A673 (cell line): Measurements from ENCODE around the gene NFKBIZ. TPM values are rescaled to one million over a fixed set of nuclear protein-coding genes. Genes with fewer than 3 reads are reported as not detected.

Experiments used
- BruUV-seq: library from RNA; stranded (reverse); fragments of 400-500 nt; replicated peaks from 2 replicates; lab custom pipeline; 2021; lab: Mats Ljungman, UMichigan
- CTCF ChIA-PET: fragments of 300-600 bp; sonication (Branson Sonifier 250); formaldehyde crosslinking; loops from one replicate; lab custom pipeline; 2022; ENCODE audit warnings: antibody characterized with exemption; lab: Charles Lee
- POLR2A ChIA-PET: fragments of 300-600 bp; sonication (Branson Sonifier 250); formaldehyde crosslinking; loops from one replicate; lab custom pipeline; 2022; ENCODE audit warnings: antibody characterized with exemption; ENCODE audit not compliant: low non-redundant PET; lab: Charles Lee
- DNase-seq: peaks from one replicate; pipeline ENCODE4 v3.0.0-alpha.2; 2015; ENCODE audit warnings: low spot score
- H3K27ac ChIP-seq: fragments of 200-600 bp; sonication (generic); 2 replicates; pipeline ENCODE4 v1.5.1; 2016; ENCODE audit warnings: mixed run types, low read depth, mild to moderate bottlenecking, mixed read lengths, antibody characterized with exemption, low read length; ENCODE audit not compliant: poor library complexity, severe bottlenecking
- H3K27me3 ChIP-seq: fragments of 200-600 bp; sonication (generic); replicated peaks from 2 replicates; pipeline ENCODE4 v1.6.1; 2017; ENCODE audit warnings: mixed run types, low read depth, mild to moderate bottlenecking, mixed read lengths, antibody characterized with exemption, low read length; ENCODE audit not compliant: insufficient read depth, poor library complexity
- H3K36me3 ChIP-seq: fragments of 200-600 bp; sonication (generic); 2 replicates; pipeline ENCODE4 v1.6.1; 2016; ENCODE audit warnings: mixed run types, mild to moderate bottlenecking, mixed read lengths, antibody characterized with exemption, low read length; ENCODE audit not compliant: insufficient read depth, poor library complexity, severe bottlenecking
- H3K4me1 ChIP-seq: fragments of 200-600 bp; sonication (generic); 2 replicates; pipeline ENCODE4 v1.6.1; 2017; ENCODE audit warnings: mixed run types, mild to moderate bottlenecking, mixed read lengths, antibody characterized with exemption, low read length; ENCODE audit not compliant: insufficient read depth, poor library complexity, severe bottlenecking
- H3K4me3 ChIP-seq: fragments of 200-600 bp; sonication (generic); 2 replicates; pipeline ENCODE4 v1.5.1; 2016; ENCODE audit warnings: low read depth, mixed run types, mild to moderate bottlenecking, mixed read lengths, low read length; ENCODE audit not compliant: poor library complexity, severe bottlenecking
- H3K9me3 ChIP-seq: fragments of 200-600 bp; sonication (generic); 2 replicates; pipeline ENCODE4 v1.6.1; 2016; ENCODE audit warnings: mixed run types, low read depth, mild to moderate bottlenecking, mixed read lengths, antibody characterized with exemption, low read length; ENCODE audit not compliant: poor library complexity, severe bottlenecking
- CTCF ChIP-seq: fragments of 300-800, 200-600 bp; sonication (generic); conservative IDR thresholded peaks from 2 replicates; pipeline ENCODE4 v1.5.1; 2017; ENCODE audit warnings: low read depth, mild to moderate bottlenecking, antibody characterized with exemption, low read length, moderate library complexity, mixed read lengths
- EZH2 ChIP-seq: fragments of 200-600 bp; sonication (generic); IDR thresholded peaks from 2 replicates; pipeline ENCODE4 v1.6.1; 2017; ENCODE audit warnings: borderline replicate concordance, low read depth, mild to moderate bottlenecking, mixed read lengths, antibody characterized with exemption, low read length; ENCODE audit not compliant: poor library complexity, severe bottlenecking
- intact Hi-C: fragments of 100-400 bp; cut with micrococcal nuclease; formaldehyde crosslinking; loops from one replicate; pipeline ENCODE4 v1.10.0; 2022; ENCODE audit not compliant: unreplicated experiment
- total RNA-seq: library from RNA; stranded (reverse); gene quantifications from 2 replicates; pipeline ENCODE4 v1.2.3, GENCODE V29; 2021

The NFKBIZ gene
- total RNA-seq, 1 experiment from 2014 or later, result 15.1 TPM

GRCh38 chr3:101845425-101845824 is 3.9 kb upstream of the NFKBIZ start:
- no peak for DNase-seq
- Histone ChIP-seq H3K36me3 (no peaks in the 10 kb centered on the region), H3K9me3 (no peaks in the 10 kb centered on the region), H3K4me3 (no peak overlapping the region), H3K4me1 (peaks cover 5% of the 10 kb centered on the region), H3K27me3 (no peaks in the 10 kb centered on the region), H3K27ac (no peak overlapping the region)
- ChIA-PET CTCF (no interaction called here), POLR2A (no interaction called here)
- TF ChIP-seq EZH2 (no peak), CTCF (no peak)
- BruUV-seq, result no TSS peak
- intact Hi-C loops, result no loop called here

GRCh38 chr3:101846709-101847108 is 2.6 kb upstream of the NFKBIZ start:
- Histone ChIP-seq H3K4me3 (no peak overlapping the region), H3K4me1 (peaks cover 14% of the 10 kb centered on the region), H3K27me3 (no peaks in the 10 kb centered on the region), H3K9me3 (no peaks in the 10 kb centered on the region), H3K27ac (no peak overlapping the region), H3K36me3 (no peaks in the 10 kb centered on the region)
- intact Hi-C loops, result no loop called here
- no peak for DNase-seq
- ChIA-PET POLR2A (no interaction called here), CTCF (no interaction called here)
- no TSS peak for BruUV-seq
- no peak for TF ChIP-seq EZH2
- TF ChIP-seq CTCF, result no peak

- intact Hi-C loops, result no loop called here
- DNase-seq, result no peak
- Histone ChIP-seq H3K27ac (no peak overlapping the region), H3K9me3 (no peaks in the 10 kb centered on the region), H3K4me1 (peaks cover 18% of the 10 kb centered on the region), H3K36me3 (peaks cover 4% of the 10 kb centered on the region), H3K4me3 (no peak overlapping the region), H3K27me3 (no peaks in the 10 kb centered on the region)
- CTCF ChIA-PET, result no interaction called here
- POLR2A ChIA-PET, result no interaction called here
- TF ChIP-seq CTCF, result no peak
- no peak for TF ChIP-seq EZH2
- BruUV-seq, result no TSS peak
These were observed 2.0 kb upstream of the NFKBIZ start for GRCh38 chr3:101847328-101847727.
